Stimulated activated CD8-positive, alpha-beta memory T cell treated with anti-CD3 and anti-CD28 coated beads, Interleukin-2, amount 100 ng/mL, for 1 hour (primary cell): ENCODE results near the gene MGME1.
"Not testable (repeated sequence)": the region's sequence is repeated elsewhere in the genome, so short reads cannot be mapped to it uniquely, and the experiment has no call there.

Experiments used
- DNase-seq, 2 donors: peaks; one replicate each; pipeline ENCODE4 v3.0.0-alpha.2; 2020; ENCODE audit warnings: low read depth in 2 of 2

MGME1 gene

DNA sequence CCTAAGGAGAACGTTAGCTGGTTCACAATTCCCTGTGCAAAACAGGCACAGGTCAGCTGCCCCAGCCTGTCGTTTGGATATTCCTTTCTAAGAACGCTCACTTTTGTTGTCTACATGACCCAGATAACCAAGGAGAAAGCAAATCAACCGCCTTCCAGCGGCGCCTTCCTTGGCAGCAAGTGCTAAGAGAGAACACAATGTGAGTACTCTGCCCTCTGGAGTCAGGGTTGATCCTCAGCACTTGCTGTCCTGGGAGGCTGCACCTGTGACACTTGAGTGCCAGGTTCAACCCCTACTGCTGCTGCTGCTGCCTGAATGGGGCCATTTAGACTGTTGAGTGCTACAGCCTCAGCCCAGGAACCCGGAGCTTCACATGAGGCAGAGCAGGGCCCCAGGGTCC, 52.1 kb downstream of the MGME1 start:
- no peak for DNase-seq

DNA sequence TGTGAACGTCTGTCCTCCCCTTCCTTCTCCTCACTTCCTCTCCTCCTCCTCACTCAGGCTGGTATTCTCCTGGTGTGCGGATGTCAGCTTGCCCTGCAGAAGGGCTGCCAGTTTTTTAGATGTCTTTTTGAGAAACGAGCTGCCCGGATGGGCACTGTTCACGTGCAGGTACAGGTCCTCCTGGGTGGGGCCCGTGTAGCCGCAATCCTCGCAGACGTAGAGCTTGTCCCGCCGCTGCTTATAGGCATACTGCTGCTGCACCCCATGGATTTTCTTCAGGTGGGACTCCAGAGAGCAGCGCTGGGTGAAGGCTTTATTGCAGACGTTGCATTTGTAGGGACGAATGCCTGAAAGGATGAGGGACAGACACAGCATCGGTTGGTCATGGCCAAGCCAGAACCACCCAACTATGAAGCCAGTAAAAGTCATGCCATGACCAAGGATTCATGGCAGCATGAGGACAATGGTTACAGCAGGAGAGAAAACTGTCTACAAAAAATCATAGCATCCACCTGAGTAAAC, 55.8 kb downstream of the MGME1 start:
- DNase-seq: no peak

DNA sequence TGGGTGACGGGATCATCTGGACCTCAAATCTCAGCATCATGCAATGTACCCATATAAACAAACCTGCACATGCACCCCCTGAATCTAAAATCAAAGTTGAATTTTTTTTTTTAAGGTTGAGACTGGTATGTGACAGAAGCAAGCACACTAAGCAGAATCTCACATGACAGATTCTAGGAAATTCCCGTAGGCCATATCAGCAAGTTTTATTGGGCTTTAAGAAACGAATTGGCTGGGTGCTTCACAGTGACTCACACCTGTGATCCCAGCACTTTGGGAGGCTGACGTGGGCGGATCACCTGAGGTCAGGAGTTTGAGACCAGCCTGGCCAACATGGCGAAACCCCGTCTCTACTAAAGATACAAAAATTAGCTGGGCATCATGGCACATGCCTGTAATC, 58.2 kb downstream of the MGME1 start:
- DNase-seq: not testable (repeated sequence)

DNA sequence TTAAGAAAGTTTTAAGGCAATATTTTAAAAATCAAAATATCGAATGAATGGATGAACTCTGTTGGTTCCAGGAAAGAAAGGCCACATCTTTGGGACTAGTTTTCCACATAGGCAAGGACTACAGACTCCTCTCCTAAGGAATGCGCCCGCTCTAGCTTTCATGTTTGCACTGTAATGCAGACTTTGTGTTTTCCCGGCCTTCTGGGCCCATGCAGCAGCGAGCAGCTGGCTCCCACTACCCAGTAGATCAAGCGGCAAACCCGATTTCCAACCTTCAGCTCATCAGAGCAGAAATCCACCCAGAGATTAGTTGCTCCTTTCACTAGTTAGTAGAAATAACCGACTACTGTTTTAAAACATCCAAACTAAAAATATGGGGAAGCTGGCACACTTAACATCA, 61.2 kb downstream of the MGME1 start:
- DNase-seq: no peak

DNA sequence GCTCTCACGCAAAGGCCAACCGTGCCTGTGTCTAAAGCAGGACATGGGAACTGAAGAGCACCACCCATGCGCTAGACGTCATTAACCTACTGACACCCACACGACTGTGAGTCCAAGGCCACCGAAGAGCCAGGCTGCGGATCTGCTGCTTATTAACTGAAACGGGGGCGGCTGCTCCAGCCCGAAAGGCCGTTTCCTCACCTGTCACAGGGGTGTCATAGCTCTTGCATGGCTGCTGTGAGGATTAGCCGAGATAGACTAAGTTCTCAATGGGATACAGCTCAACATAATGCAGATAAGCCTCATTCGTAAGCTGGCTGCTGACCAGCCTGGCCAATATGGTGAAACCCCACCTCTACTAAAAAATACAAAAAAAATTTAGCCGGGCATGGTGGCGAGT, 62.2 kb downstream of the MGME1 start:
- no peak for DNase-seq

DNA sequence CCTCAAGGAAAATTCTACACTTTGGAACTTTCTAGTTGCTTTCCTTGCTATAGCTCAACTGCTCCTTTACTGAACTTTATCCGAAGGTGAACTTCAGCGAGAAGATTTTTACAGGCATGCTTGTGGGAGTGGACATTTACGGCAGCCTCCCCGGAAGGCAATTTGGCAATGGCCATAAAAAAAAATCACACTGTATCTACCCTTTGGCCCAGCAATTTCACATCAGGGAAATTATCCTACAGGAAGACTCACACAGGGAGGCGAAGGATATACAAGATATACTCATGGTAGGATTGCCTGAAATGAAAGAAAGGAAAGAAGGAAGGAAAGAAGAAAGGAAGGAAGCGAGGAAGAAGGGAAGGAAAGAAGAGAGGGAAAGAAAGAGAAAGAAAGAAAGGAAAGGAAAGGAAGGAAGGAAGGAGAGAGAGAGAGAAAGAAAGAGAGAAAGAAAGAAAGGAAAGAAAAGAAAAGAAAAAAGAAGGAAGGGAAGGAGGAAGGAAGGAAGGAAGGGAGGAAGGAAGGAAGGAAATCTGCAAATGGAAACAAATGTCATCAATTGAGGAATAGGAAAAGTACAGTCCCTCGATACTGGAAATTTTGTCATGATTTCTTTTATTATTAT, 63.2 kb downstream of the MGME1 start:
- DNase-seq: no peak

DNA sequence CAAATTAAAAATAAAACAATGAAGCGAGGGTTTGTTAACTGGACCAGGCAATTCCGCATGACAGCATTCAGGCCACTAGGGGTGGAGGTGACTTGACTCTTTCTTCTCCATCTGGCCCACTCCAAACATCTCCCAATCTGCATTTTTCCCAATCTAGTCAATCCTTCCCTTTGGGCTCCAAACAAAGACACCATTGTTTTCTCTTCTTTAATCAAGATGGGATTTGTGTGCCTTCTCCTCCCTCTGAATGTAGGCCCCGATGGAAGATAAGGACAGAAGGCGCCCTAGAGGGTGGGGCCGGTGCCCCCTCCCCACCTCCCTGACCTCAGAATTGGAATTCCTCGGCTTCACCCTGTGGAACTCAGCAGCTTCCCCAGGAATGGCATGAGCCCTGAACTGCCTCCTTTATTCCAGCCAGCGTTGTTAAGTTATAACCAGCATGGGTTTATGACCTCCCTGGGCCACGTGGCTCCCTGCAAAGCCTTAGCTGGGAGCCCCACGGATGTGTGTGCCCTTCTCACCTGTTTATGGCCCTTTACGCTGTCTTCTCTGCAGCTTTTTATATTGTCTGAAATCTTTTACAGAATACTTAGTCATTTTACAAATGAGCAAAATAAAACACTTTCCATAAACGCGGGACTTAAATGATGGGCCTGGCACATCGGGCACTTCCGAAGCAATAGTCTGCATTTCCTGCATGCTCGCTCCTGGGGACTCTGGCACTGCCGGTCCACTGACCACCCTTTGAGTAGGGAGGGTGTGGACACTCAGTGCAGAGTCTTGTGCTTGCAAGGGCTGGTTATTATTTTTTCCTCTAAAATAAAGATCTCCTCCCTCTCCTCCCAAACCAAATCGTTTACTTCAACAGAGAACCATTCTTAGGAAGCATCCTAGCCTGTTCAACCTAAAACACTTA, 64.4 kb downstream of the MGME1 start:
- no peak for DNase-seq

DNA sequence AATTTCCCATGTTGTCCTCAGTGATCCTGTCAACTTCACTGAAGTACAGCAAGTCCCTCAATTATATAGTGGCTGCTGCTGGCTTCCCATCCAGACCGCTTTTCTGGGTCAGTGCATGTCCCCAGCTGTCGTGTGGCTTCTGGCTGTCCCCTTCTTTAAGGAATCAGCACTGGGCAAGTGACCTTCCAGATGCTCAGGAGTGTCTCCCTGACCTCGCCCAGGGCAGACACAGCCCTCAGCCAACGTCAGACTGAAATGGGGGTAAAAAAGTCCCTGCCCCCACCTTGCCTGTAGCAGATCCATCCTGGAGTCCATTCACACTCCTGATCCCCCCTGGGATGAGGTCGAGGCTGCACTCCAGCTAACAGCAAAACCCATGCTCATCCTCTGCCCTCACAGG, 65.2 kb downstream of the MGME1 start:
- DNase-seq: no peak

DNA sequence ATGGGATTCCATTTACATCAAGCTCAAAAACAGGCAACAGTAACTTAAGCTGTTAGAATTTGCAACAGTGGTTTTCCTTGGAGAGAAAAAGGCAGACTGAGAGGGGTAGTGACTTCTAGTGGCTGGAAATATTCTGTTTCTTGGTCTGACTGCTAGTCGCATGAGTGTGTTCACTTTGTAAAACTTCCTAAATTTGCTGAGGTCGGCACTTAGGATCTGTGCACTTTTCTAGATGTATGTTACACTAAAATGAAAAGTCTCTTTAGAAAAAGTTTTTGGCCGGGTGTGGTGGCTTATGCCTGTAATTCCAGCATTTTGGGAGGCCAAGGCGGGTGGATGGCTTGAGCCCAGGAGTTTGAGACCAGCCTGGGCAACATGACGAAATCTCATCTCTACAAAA, 70.2 kb downstream of the MGME1 start:
- DNase-seq: no peak
